ENCODE data around the gene RS1.
A peak's percentile ranks its signal among the peaks of the same experiment; 100 is the strongest.

Gene RS1

GRCh38 chrX:18672008-18672407, at the start of gene RS1:
Gene RS1 (minus strand): TSS chrX:18672108. CDS start chrX:18672068, 40 bp downstream.
- ATAC-seq (no peak), DNase-seq (no peak)
- H3K27me3 Mint-ChIP-seq, result no peaks in the 10 kb centered on the region
- H3K4me3 Mint-ChIP-seq, result no peak within 1 kb of the TSS
- peak within 1 kb of the TSS in 1 of 2 donors; percentile 19 for H3K27ac Mint-ChIP-seq
- peaks cover 13% of the 10 kb centered on the region for H3K4me1 Mint-ChIP-seq
- H3K9me3 Mint-ChIP-seq, result no peaks in the 10 kb centered on the region

- no peak for ATAC-seq
Observed at GRCh38 chrX:18719852-18720251, 47.9 kb upstream of the RS1 start.

DNA sequence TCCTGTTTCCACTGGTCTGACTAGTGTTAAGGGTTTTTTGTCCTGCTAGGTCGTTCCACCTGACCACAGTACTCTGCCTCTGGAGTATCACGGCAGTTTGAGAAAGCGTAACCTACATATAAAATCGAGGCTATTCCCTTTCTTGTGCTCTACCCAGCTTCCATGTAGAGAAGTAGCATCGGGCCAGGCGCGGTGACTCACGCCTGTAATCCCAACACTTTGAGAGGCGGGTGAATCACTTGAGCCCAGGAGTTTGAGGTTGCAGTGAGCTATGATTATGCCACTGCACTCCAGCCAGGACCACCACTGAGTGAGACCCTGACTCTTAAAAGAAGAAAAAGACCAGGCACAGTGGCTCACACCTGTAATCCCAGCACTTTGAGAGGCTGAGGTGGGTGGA, 43.0 kb upstream of the RS1 start:
- no peaks in the 10 kb centered on the region for H3K9me3 Mint-ChIP-seq
- ATAC-seq, result no peak
- H3K27me3 Mint-ChIP-seq, result no peaks in the 10 kb centered on the region
- H3K27ac Mint-ChIP-seq, result no peak overlapping the region
- DNase-seq, result no peak
- no peak overlapping the region for H3K4me3 Mint-ChIP-seq
- H3K4me1 Mint-ChIP-seq, result no peaks in the 10 kb centered on the region

More at GRCh38 chrX:18719852-18720251, 47.9 kb upstream of the RS1 start:
- Mint-ChIP-seq H3K9me3 (no peaks in the 10 kb centered on the region), H3K4me1 (no peaks in the 10 kb centered on the region), H3K27me3 (no peaks in the 10 kb centered on the region), H3K4me3 (no peak overlapping the region), H3K27ac (no peak overlapping the region)
- DNase-seq, result no peak

DNA sequence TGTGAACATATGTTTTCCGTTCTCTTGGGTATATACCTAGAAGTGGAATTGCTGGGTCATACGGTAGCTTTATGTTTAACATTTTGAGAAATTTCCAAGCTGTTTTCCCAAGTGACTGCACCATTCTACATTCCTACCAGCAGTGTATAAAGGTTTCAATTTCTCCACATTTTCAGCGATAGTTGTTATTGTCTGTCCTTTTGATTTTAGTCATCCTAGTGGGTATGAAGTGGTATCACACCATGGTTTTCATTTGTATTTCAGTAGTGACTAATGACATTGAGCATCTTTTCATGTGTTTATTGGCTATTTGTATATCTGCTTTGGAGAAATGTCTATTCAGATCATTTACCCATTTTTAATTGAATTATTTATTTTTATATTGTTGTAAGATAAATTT, 37.9 kb upstream of the RS1 start:
- Mint-ChIP-seq H3K4me3 (no peak overlapping the region), H3K27ac (no peak overlapping the region), H3K27me3 (no peaks in the 10 kb centered on the region), H3K9me3 (no peaks in the 10 kb centered on the region), H3K4me1 (no peaks in the 10 kb centered on the region)
- DNase-seq (no peak), ATAC-seq (no peak)

DNA sequence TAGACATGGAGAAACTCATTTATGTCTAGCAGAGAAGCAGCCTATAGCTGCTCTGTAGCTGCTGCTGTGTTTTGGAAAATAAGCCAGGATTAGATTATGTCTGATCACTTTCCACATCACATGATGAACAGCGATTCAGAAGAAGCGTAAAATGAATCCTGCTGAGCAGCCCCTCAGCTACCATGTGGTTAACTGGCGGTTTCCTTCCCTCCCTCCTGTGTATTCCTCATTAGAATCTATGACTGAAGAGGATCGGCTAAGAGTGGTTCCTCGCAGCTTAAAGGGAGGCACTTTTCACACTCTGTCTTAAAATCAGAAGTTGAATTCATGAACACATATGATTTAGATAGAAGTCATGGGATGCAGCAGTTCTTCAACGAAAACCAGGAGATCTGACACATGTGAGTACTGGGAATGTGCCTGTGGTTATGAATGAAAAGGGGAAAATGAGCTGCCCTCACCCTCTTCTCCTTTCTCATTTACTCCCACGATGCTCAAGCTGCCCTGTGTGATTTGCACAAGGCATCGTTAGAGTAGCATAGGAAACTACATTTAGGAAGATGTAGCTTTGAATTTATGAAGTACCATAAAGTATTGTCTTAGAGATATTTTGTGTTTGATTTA, 35.6 kb upstream of the RS1 start, which contains the start of gene PPEF1:
PPEF1 (plus strand) TSS at position 220 of the 624 bp plus-strand sequence; CDS start at position 356, 136 bp downstream.
- no peak within 1 kb of the TSS for H3K4me3 Mint-ChIP-seq
- H3K27me3 Mint-ChIP-seq, result no peaks in the 10 kb centered on the region
- ATAC-seq, result no peak
- DNase-seq, result no peak
- no peaks in the 10 kb centered on the region for H3K9me3 Mint-ChIP-seq
- H3K27ac Mint-ChIP-seq, result no peak within 1 kb of the TSS
- H3K4me1 Mint-ChIP-seq, result no peaks in the 10 kb centered on the region

DNA sequence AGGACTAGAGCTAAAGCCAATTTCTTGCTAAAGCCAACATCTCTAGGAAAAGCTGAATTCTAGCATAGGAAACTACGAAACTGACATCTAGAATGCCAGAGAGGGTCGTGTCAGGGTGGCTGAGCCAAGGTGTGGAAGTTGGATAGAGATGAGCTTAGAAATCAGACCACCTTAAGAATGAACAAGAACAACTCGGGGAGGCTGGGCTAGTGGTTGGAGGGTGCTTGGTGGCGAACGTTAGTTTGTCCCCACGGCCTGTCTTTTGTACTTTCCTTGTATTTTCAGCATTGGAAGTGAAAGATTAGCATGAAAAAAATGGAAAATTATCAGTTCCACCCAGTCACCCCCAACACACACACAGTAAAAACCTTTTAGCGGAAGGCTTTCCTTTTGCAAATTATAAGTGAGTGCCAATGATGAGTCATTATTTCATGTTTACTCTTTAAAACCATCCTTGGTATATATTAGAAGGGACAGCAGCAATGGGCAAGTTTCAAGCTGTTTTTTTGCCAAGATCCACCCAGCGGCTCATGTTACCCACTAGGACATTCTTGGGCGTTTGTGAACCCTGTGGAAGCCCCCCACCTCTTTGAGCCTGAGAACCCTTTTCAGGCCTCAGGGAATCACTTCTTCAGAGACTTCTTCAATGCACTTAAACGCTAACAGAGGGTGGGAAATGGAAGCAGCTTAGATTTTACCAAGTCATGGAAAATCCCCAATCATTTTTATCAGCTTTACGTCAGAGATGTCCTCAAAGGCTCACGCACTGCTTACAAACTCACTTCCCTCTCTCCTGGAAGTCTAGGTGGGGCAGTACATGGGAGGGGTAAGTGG, 30.7 kb upstream of the RS1 start:
- Mint-ChIP-seq H3K4me1 (no peaks in the 10 kb centered on the region), H3K27ac (no peak overlapping the region), H3K9me3 (no peaks in the 10 kb centered on the region), H3K4me3 (no peak overlapping the region), H3K27me3 (no peaks in the 10 kb centered on the region)
- DNase-seq (no peak), ATAC-seq (no peak)

GRCh38 chrX:18701621-18702361, 29.9 kb upstream of the RS1 start:
- Mint-ChIP-seq H3K4me3 (no peak overlapping the region), H3K9me3 (no peaks in the 10 kb centered on the region), H3K27me3 (no peaks in the 10 kb centered on the region), H3K27ac (peak overlapping the region in 1 of 2 donors; percentile 59), H3K4me1 (no peaks in the 10 kb centered on the region)
- no peak for ATAC-seq
- DNase-seq, result no peak

- no peak for DNase-seq
- H3K27me3 Mint-ChIP-seq, result no peaks in the 10 kb centered on the region
- no peaks in the 10 kb centered on the region for H3K4me1 Mint-ChIP-seq
- no peak overlapping the region for H3K27ac Mint-ChIP-seq
- ATAC-seq, result no peak
- no peaks in the 10 kb centered on the region for H3K9me3 Mint-ChIP-seq
- H3K4me3 Mint-ChIP-seq, result no peak overlapping the region
Observed at GRCh38 chrX:18698737-18699650, 27.1 kb upstream of the RS1 start.

GRCh38 chrX:18696653-18697052, 24.7 kb upstream of the RS1 start:
- no peak overlapping the region for H3K4me3 Mint-ChIP-seq
- DNase-seq (no peak), ATAC-seq (no peak)
- H3K27me3 Mint-ChIP-seq, result no peaks in the 10 kb centered on the region
- H3K4me1 Mint-ChIP-seq, result no peaks in the 10 kb centered on the region
- no peaks in the 10 kb centered on the region for H3K9me3 Mint-ChIP-seq
- H3K27ac Mint-ChIP-seq, result no peak overlapping the region

DNA sequence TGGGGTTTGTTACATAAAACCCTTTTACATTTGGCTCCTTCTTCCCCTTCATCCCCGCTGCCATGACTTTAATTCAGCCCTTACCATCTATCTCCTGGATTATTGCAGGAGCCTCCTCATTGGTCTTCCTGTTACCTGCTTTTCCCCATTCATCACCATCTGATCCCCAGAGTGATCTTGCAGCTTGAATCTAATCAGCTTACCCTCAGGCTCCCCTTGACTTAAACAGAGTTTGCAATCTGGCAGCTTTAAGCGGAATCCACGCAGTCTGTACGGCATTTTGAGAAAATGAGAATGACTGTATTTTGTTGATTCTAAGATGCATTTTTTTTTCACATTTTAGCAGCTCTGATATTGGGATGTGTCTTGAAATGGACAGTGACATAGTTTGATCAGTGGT, 20.6 kb upstream of the RS1 start:
- H3K4me1 Mint-ChIP-seq, result no peaks in the 10 kb centered on the region
- no peak for ATAC-seq
- H3K27ac Mint-ChIP-seq, result no peak overlapping the region
- H3K4me3 Mint-ChIP-seq, result no peak overlapping the region
- no peaks in the 10 kb centered on the region for H3K9me3 Mint-ChIP-seq
- H3K27me3 Mint-ChIP-seq, result no peaks in the 10 kb centered on the region
- DNase-seq, result no peak

- no peak for ATAC-seq
- no peak overlapping the region for H3K4me3 Mint-ChIP-seq
- DNase-seq, result no peak
- no peaks in the 10 kb centered on the region for H3K27me3 Mint-ChIP-seq
- no peaks in the 10 kb centered on the region for H3K9me3 Mint-ChIP-seq
- no peak overlapping the region for H3K27ac Mint-ChIP-seq
- H3K4me1 Mint-ChIP-seq, result no peaks in the 10 kb centered on the region
Observed at GRCh38 chrX:18691431-18691830, 19.5 kb upstream of the RS1 start.

- Mint-ChIP-seq H3K4me3 (no peak overlapping the region), H3K4me1 (no peaks in the 10 kb centered on the region), H3K27me3 (no peaks in the 10 kb centered on the region), H3K9me3 (no peaks in the 10 kb centered on the region), H3K27ac (no peak overlapping the region)
- ATAC-seq (no peak), DNase-seq (no peak)
Observed at GRCh38 chrX:18687856-18688495, 16.1 kb upstream of the RS1 start.

- DNase-seq (no peak), ATAC-seq (no peak)
- H3K27ac Mint-ChIP-seq, result no peak overlapping the region
- H3K27me3 Mint-ChIP-seq, result no peaks in the 10 kb centered on the region
- no peaks in the 10 kb centered on the region for H3K9me3 Mint-ChIP-seq
- H3K4me3 Mint-ChIP-seq, result no peak overlapping the region
- H3K4me1 Mint-ChIP-seq, result peaks cover 4% of the 10 kb centered on the region
Observed at GRCh38 chrX:18682979-18683387, 11.1 kb upstream of the RS1 start.

- Mint-ChIP-seq H3K4me1 (peaks cover 10% of the 10 kb centered on the region), H3K9me3 (no peaks in the 10 kb centered on the region), H3K4me3 (no peak overlapping the region), H3K27me3 (no peaks in the 10 kb centered on the region), H3K27ac (no peak overlapping the region)
- DNase-seq, result no peak
- no peak for ATAC-seq
Observed at GRCh38 chrX:18681996-18682395, 10.1 kb upstream of the RS1 start.
